Cardiac muscle cell (in vitro differentiated cells and primary cell): ENCODE results near the gene PMM2. TPM values are rescaled to one million over a fixed set of nuclear protein-coding genes. Genes with fewer than 3 reads are reported as not detected.

Source experiments
- DNase-seq, 2 donors: peaks; one replicate each; pipeline versions ENCODE4 v3.0.0 to v3.0.0-alpha.2; 2010 to 2017; ENCODE audit warnings: low read depth in 1 of 2, low spot score in 1 of 2
- H3K27ac ChIP-seq: fragments of 200-600 bp; sonication (generic); 2 replicates; pipeline ENCODE4 v1.5.1; 2016
- H3K27me3 ChIP-seq: fragments of 200-600 bp; sonication (generic); 2 replicates; pipeline ENCODE4 v1.6.0; 2016; ENCODE audit warnings: control low read depth
- H3K36me3 ChIP-seq: fragments of 200-600 bp; sonication (generic); 2 replicates; pipeline ENCODE4 v1.5.1; 2016; ENCODE audit warnings: control low read depth
- H3K4me1 ChIP-seq: fragments of 200-600 bp; sonication (generic); 2 replicates; pipeline ENCODE4 v1.8.1; 2017; ENCODE audit warnings: low read depth, mild to moderate bottlenecking, mixed run types
- H3K4me3 ChIP-seq: fragments of 200-600 bp; sonication (generic); 2 replicates; pipeline ENCODE4 v1.5.1; 2016; ENCODE audit warnings: mild to moderate bottlenecking
- H3K9me3 ChIP-seq: fragments of 200-600 bp; sonication (generic); 2 replicates; pipeline ENCODE4 v1.5.1; 2017; ENCODE audit warnings: low read depth, mild to moderate bottlenecking, control low read depth
- CTCF ChIP-seq: IDR thresholded peaks from 2 replicates; pipeline ENCODE4 v1.5.1; 2012; ENCODE audit warnings: low read depth, mild to moderate bottlenecking, low read length
- polyA plus RNA-seq: library from polyadenylated mRNA; unstranded; fragments of >200 nt; fragmentation: Nextera tagmentation; extraction: Ambion mirVana; gene quantifications from 2 replicates; pipeline ENCODE4 v1.2.1, GENCODE V29; 2016
- total RNA-seq: library from RNA; depleted of rRNA; stranded (reverse); fragments of >200 nt; gene quantifications from 2 replicates; pipeline ENCODE4 v1.2.3, GENCODE V29; 2016

Gene PMM2
- total and polyA plus RNA-seq, 2 experiments from 2014 or later = 12.9 to 14.2 TPM

GRCh38 chr16:8878523-8878911, 80.9 kb downstream of the PMM2 start:
- no peaks in the 10 kb centered on the region for H3K27me3 ChIP-seq
- no peaks in the 10 kb centered on the region for H3K36me3 ChIP-seq
- no peak for TF ChIP-seq CTCF
- no peaks in the 10 kb centered on the region for H3K9me3 ChIP-seq
- peak in 1 of 2 donors; percentile 66 for DNase-seq
- no peak overlapping the region for H3K4me3 ChIP-seq
- no peaks in the 10 kb centered on the region for H3K4me1 ChIP-seq
- H3K27ac ChIP-seq = no peak overlapping the region

GRCh38 chr16:8880839-8881510, 83.3 kb downstream of the PMM2 start:
- Histone ChIP-seq H3K27ac (no peak overlapping the region), H3K4me1 (no peaks in the 10 kb centered on the region), H3K27me3 (no peaks in the 10 kb centered on the region), H3K36me3 (no peaks in the 10 kb centered on the region), H3K9me3 (no peaks in the 10 kb centered on the region), H3K4me3 (no peak overlapping the region)
- DNase-seq = no peak
- TF ChIP-seq CTCF = no peak

- H3K4me1 ChIP-seq = no peaks in the 10 kb centered on the region
- DNase-seq = no peak
- no peaks in the 10 kb centered on the region for H3K9me3 ChIP-seq
- TF ChIP-seq CTCF = no peak
- H3K36me3 ChIP-seq = no peaks in the 10 kb centered on the region
- no peak within 1 kb of the TSS for H3K27ac ChIP-seq
- H3K4me3 ChIP-seq = no peak within 1 kb of the TSS
- no peaks in the 10 kb centered on the region for H3K27me3 ChIP-seq
Measured at GRCh38 chr16:8882041-8882617, 84.5 kb downstream of the PMM2 start, which contains the start of gene LITAFD. Gene LITAFD, plus strand, starts transcription at chr16:8882351. Its CDS starts 2,005 bp downstream, at chr16:8884356.

GRCh38 chr16:8882725-8883377, 85.2 kb downstream of the PMM2 start:
- Histone ChIP-seq H3K4me3 (no peak overlapping the region), H3K36me3 (no peaks in the 10 kb centered on the region)
- no peak for DNase-seq

More at GRCh38 chr16:8882725-8883377, 85.2 kb downstream of the PMM2 start:
- Histone ChIP-seq H3K4me1 (no peaks in the 10 kb centered on the region), H3K27ac (no peak overlapping the region), H3K9me3 (no peaks in the 10 kb centered on the region), H3K27me3 (no peaks in the 10 kb centered on the region)
- TF ChIP-seq CTCF = no peak
